HG03135 (cell line): Measurements from ENCODE around the gene SMARCD3.

Experiments used
- ATAC-seq: cut with Tn5 transposase; IDR thresholded peaks from one replicate; pipeline ENCODE4 v1.9.1; 2021; ENCODE audit warnings: mild to moderate bottlenecking, moderate library complexity; ENCODE audit not compliant: unreplicated experiment

The SMARCD3 gene

DNA sequence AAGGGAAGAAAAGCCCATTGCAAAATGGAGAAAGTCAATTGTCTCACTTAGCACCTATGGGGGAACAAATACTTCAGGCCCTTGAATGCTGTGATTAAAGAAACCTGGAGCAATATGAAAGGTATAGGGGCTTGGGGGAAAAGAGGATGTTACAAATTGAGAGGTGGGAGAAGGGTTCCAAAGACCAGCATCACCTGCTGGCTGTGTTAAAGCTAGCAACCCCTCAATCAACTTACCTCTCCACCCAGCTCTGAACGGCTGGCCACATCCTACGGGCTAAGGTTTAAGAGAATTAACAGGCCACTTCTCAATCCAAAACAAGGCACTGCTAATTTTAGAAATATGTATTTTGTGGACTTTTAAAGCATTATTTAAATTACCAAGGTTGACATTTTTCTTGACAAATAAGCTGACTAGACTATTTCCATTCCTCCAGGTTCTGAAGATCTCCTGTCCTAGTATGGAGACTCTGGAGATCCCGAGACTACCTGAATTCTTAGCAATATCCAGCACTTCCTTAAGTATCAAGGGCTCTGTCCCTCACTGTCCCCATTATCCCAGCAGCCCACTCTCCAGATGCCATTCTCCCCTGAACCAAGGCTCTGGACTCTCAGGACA, 37.2 kb downstream of the SMARCD3 start:
- no peak for ATAC-seq

DNA sequence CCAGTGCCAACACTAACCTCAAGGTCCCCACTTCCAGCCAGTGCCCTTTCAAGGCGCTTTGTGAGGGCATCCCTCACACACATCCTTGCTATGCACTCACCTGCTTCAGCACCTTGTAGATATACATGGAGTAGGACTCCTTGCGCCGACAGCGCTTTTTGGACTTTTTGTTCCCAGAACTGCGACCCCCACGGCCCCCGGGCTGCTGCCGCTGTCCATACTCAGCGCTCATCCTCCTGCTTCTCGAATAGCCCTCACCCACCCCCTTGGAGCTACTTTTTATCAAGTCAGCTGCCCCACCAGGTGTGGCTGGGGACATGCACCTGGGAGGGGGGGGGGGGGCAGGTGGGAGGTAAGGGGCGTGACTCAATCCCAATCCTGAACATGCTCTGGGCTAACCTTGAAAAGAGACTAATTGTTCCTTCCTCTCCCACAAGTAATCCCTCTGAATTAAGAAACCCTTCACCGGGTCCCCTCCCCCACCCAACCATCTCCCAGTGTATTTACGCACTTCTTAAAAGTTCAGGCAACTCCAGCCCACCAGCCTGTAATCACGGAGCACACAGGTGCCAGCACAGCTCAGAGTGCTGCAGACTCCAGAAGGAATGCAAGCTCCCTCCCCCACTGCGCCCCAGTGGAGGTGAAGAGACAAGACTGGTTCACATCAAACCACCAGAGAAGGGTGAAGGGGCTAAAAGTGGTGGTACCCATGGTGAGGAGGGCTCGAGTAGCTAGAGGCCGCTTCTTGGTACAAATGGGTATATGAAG, 38.2 kb downstream of the SMARCD3 start, which contains the start of gene H2BK1:
Gene H2BK1 (minus strand): TSS at position 402 of the 768 bp plus-strand sequence. CDS start 170 bp downstream, at position 232.
- ATAC-seq: no peak

DNA sequence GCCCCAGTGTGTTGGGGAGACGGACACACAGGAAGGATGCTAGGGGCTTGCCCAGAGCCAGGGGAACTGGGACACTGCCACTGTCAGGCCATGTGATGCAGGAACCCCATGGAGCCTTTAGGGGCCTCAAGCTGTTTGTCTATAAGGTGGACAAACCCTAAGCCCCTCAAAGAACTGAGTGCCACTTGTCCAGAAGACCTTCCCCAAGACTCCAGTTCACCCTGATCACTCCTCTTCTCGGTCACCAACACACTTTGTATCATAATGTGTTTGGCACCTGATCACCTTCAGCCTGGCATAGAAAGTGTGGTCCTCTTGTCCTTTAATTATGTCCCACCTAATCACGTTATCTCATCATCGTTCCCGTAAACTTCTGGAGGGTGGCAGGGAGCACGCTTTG, 38.9 kb downstream of the SMARCD3 start:
- no peak for ATAC-seq

DNA sequence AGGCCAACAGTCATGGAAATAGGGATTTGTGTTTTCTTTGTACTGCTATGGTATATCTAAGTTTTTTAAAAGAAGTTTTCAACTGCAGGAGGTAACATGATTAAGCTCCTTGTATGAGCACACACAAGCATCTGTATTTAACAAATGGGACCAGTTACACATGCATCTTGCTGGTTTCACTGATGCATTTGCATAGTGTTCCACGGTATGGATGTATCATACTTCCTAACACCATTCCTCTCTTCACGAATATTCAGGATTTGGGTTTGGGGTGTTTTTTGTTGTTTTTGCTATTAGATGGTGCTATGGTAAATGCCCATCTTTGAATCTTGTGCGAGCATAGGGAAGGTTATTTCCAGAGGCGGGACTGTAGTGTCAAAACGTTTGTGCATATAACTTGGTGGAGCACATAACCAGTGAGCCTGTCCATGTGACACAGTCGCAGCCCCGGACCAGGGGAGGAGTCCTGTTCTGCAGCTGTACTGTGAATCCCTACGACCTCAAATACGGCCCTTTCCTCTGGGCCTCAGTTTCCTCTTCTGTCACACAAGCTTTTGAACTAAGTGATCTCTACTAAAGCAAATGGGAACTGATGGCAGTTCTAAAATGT, 40.1 kb downstream of the SMARCD3 start:
- no peak for ATAC-seq

DNA sequence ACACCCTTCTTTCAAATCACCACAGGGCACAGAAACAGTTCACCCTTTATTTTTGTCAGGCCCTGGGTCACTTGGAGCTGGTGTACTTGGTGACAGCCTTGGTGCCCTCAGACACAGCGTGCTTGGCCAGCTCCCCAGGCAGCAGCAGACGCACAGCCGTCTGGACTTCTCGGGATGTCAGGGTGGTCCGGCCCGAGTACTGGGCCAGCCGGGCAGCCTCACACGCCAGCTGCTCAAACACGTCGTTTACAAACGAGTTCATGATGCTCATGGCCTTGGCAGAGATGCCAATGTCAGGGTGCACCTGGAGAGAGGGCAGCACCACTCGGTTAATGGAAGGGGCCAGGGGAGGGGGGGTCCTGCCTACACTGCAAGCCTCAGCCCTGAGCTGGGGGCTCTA, 40.7 kb downstream of the SMARCD3 start:
- ATAC-seq: no peak

DNA sequence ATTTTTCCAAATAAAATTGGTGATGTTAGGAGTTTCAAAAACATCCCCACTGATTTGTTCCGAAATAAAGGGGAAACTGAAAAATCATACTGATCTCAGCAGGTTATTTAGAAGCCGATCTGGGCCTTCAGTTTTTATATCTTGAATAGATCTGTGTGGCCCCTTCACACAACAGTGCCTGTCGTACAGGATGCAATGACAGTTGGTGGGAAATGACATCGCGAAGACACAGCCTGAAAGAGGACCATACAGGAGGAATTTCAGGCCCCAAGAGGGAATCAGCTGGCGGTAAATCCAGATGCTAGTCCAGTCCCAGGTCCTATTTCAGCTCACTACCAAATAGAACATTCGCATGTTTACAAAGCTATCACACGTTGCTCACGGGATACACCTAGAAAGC, 41.2 kb downstream of the SMARCD3 start:
- no peak for ATAC-seq

DNA sequence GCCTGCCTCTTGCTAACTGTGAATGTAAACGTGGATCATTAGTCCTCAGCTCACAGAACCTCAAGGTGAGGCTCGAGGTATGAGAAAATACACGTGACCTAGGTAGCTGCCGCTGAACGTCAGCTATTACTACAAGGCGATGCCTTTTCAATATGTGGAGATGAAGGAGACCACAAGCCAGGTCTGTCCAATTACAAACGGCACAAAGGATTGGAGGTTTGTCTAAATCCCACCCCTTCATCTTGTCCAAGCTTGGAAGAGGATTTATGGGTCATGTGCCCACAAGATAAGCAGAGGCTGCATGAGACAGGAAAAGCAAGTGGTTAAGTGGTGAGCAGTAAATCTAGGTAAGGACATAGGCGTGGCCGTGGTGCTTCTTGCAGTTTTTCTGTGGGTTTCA, 41.6 kb downstream of the SMARCD3 start:
- no peak for ATAC-seq

DNA sequence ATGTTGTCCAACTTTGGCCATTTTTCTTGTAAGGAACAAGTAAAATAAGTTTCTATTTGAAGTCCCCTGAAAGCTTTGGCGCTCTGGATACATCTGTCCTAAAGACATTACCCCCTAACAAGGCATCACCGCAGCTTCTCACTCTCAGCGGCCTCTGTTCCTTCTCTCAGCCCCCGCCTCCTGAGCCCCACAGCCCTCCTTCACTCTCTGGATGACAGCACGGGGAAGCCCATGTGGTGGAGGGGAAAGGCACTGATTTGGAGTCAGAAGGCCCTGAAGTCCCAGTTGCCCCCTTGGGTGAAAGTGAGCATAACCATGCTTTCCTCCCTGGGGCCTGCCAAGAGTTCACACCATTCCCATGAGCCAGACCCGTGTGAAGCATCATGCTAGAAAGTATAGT, 42.8 kb downstream of the SMARCD3 start:
- ATAC-seq: no peak

DNA sequence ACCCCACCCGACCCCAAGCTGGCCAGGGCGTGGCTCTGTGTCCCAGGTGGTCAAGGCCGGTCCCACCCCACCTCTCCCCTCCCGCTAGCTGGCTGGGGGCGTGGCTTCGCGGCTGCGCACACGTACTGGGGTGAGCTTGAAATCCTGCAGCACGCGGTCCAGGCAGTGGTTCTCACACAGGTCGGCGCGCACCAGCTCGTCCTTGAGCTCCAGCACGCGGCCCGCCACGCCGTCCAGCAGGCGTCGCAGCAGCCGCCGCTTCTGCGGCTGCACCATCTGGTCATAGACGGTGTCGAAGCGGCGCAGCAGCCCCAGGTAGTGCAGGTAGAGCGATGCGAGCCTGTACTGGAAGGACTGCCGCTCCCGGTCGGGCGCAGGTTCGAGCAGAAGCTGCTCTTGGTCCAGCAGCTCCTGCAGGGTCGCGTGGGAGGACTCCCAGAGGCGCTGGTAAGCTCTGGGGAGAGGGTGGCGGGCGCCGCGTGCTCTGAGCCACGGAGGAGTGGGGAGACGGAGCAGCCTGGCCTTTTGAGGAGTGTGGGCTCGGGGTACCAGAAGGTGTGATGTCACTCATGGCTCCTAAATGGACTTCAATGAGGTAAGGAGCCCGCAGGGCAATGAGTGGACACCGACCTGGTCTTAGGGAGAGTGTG, 44.0 kb downstream of the SMARCD3 start:
- ATAC-seq: no peak

DNA sequence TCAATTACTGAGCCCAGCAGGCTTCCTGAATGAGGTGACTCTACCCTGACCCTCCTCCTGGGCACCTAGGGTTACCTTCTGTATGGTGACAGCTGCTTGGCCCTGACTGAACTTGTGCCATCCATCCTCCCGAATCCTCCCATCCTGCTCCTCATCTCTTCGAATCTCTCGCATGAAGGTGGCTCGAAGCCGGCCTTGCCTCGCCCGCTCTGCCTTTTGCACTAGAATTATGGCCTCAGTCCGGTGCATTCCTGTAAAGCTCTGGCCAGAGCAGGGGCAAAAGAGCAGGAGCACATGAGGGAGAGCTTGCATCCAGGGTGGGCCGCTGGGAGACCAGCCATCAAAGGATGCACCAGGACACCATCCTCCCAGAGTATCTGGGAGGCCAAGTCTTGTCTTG, 45.7 kb downstream of the SMARCD3 start:
- ATAC-seq: no peak

DNA sequence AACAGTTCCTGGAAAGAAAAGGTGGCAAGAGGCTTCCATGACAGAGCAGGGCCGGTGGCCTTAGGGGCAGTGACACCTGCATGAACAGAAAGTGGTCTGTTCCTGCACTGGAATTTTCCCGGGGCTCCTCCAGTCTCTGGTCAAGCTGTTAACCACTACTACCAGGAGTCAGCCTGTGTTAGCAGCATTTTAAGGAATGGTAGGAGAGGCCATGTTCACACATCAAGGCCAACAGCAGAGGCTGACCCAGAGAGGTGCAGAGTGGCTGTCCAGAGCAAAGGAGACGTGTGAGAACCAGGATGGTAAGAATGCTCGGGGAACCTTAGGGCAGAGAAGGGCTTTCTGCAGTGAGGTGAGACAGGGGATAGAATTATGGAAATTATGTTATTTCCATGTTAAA, 46.7 kb downstream of the SMARCD3 start:
- no peak for ATAC-seq

DNA sequence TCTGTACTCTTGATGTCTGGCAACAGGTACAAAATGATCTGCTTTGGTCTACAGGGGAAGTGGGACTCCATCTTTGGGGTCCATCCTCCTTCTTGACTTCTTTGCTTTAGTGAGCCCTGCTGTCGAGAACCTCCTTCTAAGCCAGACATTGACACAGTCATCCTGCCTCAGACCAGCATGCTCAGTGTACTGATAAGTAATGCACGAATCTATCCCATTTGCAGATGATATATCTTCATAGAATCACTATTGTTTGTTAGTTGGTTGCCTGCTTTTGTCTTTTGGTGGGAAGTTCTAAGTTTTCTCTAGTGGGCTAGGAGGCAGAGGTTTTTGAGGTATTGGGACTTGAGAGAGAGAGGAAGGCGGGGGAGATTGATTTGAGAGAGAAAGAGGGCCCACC, 47.1 kb downstream of the SMARCD3 start:
- no peak for ATAC-seq

DNA sequence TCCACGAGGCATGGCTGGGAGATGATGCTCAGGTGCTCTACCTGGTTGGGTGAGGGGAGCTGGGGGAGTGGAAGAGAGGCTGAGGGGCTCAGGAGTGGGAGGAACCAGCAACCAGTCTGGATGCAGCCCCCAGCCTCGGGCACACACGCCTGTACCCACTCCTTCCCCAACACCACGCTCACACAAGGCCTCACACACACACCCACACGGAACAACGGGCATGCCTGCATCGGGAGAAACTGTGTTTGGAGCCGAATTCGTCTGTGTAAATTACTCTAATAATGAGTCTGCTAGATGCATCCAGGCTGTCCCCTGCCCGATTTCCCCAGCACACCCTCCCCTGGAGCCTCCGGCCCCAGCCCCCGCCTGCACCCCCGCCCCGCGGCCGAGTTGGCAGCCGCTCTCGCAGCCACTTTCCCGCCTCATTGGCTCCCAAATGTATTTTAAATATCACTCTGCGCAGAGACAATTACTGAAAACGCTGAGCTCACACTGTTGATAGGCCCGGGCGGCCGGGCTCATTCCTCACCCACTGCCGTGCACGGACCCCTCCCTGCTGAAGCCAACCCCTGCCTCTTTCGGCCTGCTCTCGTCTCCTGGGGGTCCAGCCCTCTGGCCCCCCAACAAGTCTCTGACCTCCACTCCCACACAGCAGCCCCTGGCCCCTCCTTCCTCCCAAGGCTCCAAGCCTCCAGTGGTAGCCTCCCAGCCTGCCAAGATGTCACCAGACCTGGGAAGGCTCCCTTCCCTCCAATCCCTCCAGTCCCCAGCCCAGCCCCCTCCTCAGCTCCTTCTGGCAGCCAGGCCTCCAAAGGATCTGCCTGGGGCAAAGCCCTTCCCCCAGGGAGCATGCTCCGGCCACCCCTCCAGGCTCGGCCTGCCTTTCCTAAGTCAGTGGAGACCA, 49.3 kb downstream of the SMARCD3 start:
- ATAC-seq: no peak

DNA sequence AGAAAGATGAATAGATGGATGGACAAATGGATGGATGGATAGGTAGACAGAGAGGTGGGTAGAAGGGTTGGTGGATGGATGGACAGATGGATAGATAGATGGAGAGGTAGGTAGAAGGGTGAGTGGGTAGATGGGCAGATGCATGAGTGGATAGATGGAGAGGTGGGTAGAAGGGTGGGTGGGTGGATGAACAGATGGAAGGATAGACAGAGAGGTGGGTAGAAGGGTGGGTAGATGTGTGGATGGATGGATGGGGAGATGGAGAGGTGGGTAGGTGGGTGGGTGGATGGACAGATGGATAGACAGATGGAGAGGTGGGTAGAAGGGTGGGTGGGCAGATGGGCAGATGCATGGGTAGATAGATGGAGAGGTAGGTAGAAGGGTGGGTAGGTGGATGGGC, 50.6 kb downstream of the SMARCD3 start:
- no peak for ATAC-seq

DNA sequence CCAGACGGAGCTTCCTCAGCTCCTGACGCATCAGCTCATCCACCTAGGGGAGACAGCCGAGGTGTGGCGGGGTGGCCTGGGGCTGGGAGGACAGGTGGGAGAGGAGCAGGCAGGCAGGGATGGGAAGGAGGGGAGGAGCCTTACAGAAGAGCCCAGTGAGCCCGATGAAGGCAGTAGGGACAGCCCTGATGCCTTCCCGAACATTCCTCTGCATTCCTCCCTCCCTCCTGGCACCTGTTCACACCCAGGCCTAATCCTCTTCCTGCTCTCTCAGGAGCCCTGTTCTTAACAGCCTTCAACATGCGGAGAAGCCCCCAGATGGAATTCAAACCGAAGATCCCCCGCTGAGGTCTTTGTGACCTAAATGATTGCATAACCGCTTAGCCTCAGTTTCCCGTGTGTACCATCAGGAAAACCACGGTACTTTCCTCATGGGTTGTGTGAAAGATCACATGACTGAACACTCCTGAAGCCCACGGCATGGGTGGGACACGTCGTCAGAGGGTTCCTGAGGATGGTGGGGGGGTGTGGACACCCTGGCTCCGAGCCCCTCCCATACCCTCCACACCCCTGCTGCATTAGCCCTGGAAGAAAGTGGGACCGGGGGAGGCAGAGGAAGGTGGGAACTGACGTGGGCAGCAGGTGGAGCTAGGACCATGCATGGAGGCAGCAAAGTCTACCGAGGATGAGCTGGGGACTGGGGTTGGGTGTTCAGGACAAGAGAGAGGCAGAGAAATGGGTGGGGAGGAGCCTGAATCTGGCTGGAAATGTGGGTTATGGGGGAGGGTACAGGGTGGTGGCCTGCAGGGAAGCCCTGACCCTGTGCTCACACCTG, 52.7 kb downstream of the SMARCD3 start:
- ATAC-seq: no peak

DNA sequence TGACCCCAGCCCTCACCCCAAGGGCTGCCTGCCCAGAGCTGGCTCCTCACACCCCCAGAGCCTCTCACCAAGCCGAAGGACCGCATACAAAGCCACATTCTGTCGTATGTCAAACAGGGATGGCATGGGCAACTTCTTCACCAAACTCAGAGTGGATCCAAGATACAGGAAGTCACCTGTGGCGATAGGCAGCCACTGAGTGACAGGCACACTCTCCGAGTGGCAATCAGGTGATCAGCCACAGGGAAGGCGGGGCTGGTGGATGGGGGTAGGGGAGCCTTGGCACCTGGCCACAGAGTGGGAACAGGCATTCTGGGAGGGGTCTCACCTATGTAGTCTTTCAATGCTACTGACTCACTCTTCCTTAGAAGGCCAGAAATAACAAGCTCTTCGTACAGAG, 54.3 kb downstream of the SMARCD3 start:
- ATAC-seq: no peak

DNA sequence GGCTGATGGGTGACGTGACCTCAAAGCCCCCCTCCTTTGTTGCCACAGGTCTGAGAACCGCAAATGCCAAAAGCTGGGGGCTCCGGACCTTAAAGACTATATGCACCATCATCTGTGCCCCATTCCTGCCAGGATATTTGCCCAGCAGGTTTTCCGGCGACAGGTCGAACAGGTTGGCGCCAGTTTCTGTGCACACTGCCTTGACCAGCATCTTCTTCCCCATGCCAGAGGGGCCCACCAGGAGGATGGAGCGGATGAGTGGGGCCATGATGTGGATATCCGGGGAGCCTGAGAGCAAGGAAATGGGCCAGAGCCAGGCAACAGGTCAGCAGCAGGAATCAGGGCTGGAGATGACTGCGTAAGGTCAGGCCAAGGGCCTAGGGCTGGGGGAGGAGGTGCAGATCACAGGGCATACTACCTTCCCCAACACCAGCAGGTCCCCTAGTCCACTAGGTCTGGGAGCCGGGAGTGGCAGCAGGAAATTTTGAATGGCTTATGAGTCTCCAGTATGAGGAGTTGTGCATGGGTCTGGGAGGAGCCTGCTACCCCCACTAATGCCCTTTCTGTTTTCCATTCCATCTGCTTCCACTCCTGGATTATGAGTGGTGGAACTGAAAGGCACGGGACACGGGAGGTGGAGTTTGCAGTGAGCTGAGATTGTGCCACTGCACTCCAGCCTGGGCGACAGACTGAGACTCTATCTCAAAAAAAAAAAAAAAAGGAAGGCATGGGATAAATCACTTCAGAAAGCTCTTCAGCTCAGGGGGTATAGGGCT, 55.1 kb downstream of the SMARCD3 start:
- no peak for ATAC-seq

DNA sequence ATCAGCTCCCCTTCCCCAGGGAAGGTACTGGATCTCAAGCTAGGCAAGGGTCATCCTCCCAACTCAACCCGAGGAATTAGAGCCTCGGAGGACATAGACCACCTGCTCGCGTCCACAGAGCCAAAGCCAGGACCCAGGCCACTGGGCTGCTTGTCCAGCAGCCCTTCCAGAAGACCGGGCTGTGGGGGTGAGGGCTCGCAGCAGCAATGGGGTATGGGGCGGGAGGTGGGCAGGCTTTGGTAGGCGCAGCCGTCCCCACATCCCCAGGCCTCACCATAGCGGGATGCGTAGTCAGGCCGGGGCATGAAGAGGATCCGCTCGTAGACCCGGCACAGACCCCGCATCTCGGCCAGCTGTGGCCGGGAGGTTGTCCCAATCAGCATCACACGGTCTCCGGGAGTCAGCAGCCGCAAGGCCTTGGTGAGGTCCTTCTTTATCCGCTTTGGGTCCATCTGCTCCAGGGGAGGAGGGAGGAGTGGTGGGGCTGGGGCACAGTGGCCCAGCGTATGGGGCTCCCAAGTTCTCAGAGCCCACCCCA, 56.4 kb downstream of the SMARCD3 start:
- no peak for ATAC-seq

DNA sequence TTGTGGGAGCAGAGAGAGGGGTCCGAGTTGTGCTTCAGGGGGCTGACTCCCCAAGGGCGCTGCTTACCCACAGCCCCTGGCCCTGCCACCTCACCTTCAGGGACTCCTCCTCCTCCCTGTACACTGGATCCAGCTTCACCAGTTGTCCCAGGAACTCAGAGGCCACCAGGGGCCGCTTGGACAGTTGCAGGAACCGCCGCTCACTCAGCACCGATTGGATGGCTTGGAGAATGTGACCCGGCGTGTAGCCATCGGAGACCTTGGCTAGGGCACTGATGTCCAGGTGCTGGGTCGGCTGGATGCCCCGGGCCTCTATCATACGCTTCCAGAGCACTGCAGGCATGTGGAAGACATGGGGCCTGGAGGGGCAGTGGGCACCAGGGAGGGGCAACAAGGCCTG, 57.0 kb downstream of the SMARCD3 start:
- ATAC-seq: no peak
